GM11168 (cell line): ENCODE results near the gene RIT2.

Experiments used
- in situ Hi-C: fragments of 300-500 bp; cut with MboI; formaldehyde crosslinking; loops from one replicate; pipeline ENCODE4 v1.12.0; 2022; ENCODE audit warnings: low sequenced_read_pairs; ENCODE audit not compliant: unreplicated experiment

Gene RIT2

GRCh38 chr18:43092539-43092938 is 22.9 kb downstream of the RIT2 start:
- in situ Hi-C loops = no loop called here

- in situ Hi-C loops = no loop called here
Measured at GRCh38 chr18:43081396-43081795, 34.1 kb downstream of the RIT2 start.

GRCh38 chr18:43080671-43081070 is 34.8 kb downstream of the RIT2 start:
- in situ Hi-C loops = no loop called here

GRCh38 chr18:43079422-43079821 is 36.1 kb downstream of the RIT2 start:
- in situ Hi-C loops = no loop called here

- in situ Hi-C loops = no loop called here
Measured at GRCh38 chr18:43078478-43079092, 36.9 kb downstream of the RIT2 start.

GRCh38 chr18:43077510-43078308 is 37.8 kb downstream of the RIT2 start:
- in situ Hi-C loops = no loop called here

- in situ Hi-C loops = no loop called here
Measured at GRCh38 chr18:43073771-43074170, 41.7 kb downstream of the RIT2 start.

- in situ Hi-C loops = no loop called here
Measured at GRCh38 chr18:43068781-43069180, 46.7 kb downstream of the RIT2 start.

GRCh38 chr18:43067570-43067969 is 47.9 kb downstream of the RIT2 start:
- in situ Hi-C loops = no loop called here

- in situ Hi-C loops = no loop called here
Measured at GRCh38 chr18:43061816-43062215, 53.7 kb downstream of the RIT2 start.

GRCh38 chr18:43061318-43061717 is 54.2 kb downstream of the RIT2 start:
- in situ Hi-C loops = no loop called here

- in situ Hi-C loops = no loop called here
Measured at GRCh38 chr18:43060020-43060419, 55.5 kb downstream of the RIT2 start.

- in situ Hi-C loops = no loop called here
Measured at GRCh38 chr18:43054815-43055519, 60.5 kb downstream of the RIT2 start.

GRCh38 chr18:43049021-43049420 is 66.5 kb downstream of the RIT2 start:
- in situ Hi-C loops = no loop called here

GRCh38 chr18:43046322-43046721 is 69.2 kb downstream of the RIT2 start:
- in situ Hi-C loops = no loop called here

GRCh38 chr18:43043626-43044025 is 71.9 kb downstream of the RIT2 start:
- in situ Hi-C loops = no loop called here

GRCh38 chr18:43040281-43040680 is 75.2 kb downstream of the RIT2 start:
- in situ Hi-C loops = no loop called here

GRCh38 chr18:43034683-43035500 is 80.6 kb downstream of the RIT2 start:
- in situ Hi-C loops = no loop called here

GRCh38 chr18:43031169-43031568 is 84.3 kb downstream of the RIT2 start:
- in situ Hi-C loops = no loop called here

GRCh38 chr18:43029414-43029813 is 86.1 kb downstream of the RIT2 start:
- in situ Hi-C loops = no loop called here
